Mammary epithelial cell (primary cell): ENCODE data around the gene ELMOD3.

Experiments
- CTCF ChIP-seq, 2 donors: IDR thresholded peaks in 1 of 2; conservative IDR thresholded peaks in 1 of 2; 2 replicates each; pipeline ENCODE4 v1.5.1; 2011 to 2012; ENCODE audit warnings: inconsistent platforms in 2 of 2, low read length in 2 of 2, mild to moderate bottlenecking in 2 of 2, control low read depth in 1 of 2, low read depth in 1 of 2; ENCODE audit not compliant: insufficient read depth in 1 of 2; ENCODE audit errors: extremely low read depth in 1 of 2
- EZH2 ChIP-seq: IDR thresholded peaks from 2 replicates; pipeline ENCODE4 v1.6.1; 2012; ENCODE audit warnings: low read length, inconsistent platforms, borderline replicate concordance

DNA sequence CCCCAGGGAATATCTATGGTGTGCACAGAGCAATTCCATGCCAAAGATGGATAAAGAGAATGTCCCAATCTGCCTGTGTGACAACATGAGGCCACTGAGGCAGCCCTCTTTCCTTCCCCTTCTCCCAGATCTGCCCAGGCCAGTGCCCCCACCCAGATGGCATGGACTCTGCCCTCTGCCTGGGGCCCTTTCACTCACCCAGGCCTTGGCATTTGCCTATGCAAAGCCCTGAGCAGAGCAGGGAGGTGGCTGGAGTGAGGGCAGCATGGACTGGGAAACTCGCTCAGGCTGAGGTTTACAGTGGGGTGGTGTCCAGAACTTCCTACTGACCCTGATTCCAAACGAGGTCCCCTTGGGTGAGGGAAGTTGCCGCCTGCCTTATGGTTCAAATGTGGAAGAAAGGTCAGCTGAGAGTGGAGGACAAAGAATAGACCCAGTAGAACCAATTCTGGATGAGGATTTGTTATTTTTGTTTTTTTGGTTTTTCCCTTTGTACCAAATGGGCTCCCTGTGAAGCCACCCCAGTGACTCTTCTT, 72.8 kb downstream of the ELMOD3 start:
- TF ChIP-seq CTCF (conservative IDR thresholded peaks at IDR 0.05 in 1 of 2, IDR thresholded peaks at IDR 0.05 in 1 of 2; ENCODE audit: extremely low read depth in 1 of 2, insufficient read depth in 1 of 2, low read depth in 1 of 2, low read length in 2 of 2) (no peak), EZH2 (no peak)
